GM19463 (cell line): ENCODE data around the gene YTHDF1.

Experiments used
- ATAC-seq: cut with Tn5 transposase; IDR thresholded peaks from one replicate; pipeline ENCODE4 v1.9.1; 2021; ENCODE audit warnings: mild to moderate bottlenecking, moderate library complexity; ENCODE audit not compliant: unreplicated experiment

YTHDF1 gene

GRCh38 chr20:63174309-63175037 is 41.5 kb downstream of the YTHDF1 start:
- no peak for ATAC-seq

DNA sequence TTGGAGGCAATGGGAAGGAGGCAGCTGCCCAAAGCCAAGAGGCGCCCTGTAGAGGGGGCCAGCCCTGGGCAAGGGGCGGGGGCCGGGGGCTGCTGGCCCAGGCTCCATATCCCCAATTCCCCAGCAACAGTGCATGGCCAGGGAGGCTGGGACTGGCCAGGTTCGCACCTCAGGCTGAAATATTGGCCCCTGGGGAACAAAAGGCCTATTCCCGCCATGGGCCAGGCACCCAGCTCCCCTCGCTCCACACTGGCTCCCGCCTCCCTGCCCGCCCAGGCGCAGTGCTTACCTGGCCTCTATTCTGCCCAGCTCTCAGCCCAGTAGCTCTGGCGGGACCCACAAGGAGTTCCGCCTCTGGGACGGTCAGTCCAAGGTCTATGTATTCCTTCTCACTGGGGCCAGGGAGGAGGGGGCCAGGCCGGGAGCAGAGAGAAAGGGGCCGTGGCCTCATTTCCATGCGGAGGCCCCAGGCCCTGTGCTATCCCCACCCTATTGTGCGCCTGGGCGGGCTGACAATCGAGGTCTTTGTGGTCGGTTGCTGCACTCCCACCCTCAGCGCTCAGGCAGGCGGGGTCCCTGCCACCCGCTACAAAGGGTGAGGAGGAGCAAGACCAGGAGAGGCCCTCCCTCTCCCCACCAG is 42.3 kb downstream of the YTHDF1 start:
- ATAC-seq, result no peak

- no peak for ATAC-seq
Observed at GRCh38 chr20:63172726-63173125, 43.2 kb downstream of the YTHDF1 start.

DNA sequence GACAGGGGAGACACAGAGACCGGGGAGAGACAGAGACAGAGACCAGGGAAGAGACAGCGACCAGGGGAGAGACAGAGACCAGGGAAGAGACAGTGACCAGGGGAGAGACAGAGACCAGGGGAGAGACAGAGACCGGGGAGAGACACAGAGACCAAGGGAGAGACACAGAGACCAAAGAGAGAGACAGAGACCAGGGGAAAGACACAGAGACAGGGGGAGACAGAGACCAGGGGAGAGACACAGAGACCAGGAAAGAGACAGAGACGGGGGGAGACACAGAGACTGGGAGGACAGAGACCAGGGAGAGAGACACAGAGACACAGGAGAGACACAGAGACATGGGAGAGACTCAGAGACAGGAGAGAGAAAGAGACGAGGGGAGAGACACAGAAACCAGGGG is 43.9 kb downstream of the YTHDF1 start:
- no peak for ATAC-seq

- no peak for ATAC-seq
Observed at GRCh38 chr20:63169681-63170080, 46.2 kb downstream of the YTHDF1 start.

- no peak for ATAC-seq
Observed at GRCh38 chr20:63168861-63169260, 47.1 kb downstream of the YTHDF1 start.

- ATAC-seq, result no peak
Observed at GRCh38 chr20:63167918-63168520, 47.9 kb downstream of the YTHDF1 start.

GRCh38 chr20:63167026-63167917 is 48.7 kb downstream of the YTHDF1 start:
- no peak for ATAC-seq

GRCh38 chr20:63166193-63167020 is 49.5 kb downstream of the YTHDF1 start:
- no peak for ATAC-seq

DNA sequence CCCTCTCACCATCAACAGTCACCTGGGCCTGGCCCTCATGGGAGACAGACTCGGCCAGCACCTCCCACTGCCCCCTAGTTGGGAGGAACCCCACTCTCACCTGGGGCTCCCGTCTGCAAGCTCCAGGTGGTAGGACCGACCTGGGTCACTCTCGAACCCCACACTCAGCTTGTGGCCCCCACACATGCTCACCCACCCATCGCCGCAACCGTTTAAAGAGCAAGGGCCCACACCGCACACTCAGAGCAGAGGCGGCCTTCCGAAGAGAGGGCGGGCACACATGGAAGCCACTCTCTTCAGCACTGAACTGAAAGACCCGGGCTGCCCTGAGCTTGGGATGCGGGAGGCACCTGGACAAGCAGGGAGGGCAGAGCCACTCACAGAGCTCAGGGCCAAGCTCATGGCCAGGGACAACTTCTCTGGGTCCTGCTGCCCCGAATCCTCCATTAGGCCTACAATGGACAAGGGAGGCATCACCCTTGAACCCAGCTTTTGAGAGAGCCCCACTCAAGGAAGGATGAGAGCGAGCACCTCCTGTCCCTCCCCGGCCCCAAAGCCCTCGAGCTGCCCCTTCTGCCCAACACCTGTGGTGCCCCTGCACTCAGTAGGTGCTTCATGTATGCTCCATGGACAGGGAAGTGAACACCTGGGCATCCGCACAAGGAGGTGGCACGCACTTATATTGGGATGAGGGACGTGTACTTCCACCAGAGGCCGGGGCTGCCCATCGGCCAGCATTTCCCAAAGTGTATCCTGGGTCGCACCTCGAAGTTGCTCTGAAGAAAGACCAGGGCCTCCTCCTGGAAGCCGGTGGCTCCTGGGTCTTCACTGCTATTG is 50.4 kb downstream of the YTHDF1 start:
- ATAC-seq, result no peak

DNA sequence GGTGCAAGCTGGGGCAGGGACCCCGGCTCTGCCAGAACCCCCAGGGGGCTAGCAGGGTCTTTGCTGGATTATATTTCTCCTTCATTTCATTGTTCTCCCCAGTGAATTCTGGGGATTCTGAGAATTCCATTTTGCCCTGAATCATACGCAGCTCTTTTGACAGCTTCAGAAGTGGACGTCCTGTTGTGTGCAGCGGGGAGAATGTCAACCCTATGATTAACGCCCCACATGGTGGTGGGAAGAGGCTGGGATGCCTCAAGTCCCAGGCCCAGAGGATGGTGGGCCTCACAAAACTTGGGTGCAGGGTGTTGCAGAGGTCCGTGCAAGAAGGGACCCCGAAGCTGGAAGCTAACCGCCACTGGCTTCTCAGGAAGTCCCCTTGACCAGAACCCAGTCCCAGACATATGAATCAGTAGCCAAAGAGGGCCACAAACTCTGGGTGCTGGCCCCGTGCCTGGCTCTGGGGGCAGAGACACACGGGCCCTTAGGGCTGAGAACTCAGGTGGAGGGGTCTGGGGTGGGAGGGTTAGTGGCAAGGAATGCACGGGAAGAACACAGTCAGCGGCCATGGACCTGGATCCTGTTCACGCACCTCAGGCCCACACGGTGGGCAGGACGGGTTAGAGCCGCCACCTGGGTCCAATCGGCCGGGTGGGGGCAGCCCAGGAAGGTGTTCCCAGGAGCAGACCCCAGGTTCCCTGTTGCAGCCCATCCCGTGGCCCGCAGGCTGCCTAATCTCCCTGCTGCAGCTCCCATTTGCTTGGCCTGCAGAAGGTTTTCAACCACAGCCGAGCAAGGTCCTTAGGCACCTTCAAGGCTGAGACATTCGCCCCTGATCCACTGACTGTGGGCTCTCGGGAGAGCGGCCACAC is 51.2 kb downstream of the YTHDF1 start:
- no peak for ATAC-seq

DNA sequence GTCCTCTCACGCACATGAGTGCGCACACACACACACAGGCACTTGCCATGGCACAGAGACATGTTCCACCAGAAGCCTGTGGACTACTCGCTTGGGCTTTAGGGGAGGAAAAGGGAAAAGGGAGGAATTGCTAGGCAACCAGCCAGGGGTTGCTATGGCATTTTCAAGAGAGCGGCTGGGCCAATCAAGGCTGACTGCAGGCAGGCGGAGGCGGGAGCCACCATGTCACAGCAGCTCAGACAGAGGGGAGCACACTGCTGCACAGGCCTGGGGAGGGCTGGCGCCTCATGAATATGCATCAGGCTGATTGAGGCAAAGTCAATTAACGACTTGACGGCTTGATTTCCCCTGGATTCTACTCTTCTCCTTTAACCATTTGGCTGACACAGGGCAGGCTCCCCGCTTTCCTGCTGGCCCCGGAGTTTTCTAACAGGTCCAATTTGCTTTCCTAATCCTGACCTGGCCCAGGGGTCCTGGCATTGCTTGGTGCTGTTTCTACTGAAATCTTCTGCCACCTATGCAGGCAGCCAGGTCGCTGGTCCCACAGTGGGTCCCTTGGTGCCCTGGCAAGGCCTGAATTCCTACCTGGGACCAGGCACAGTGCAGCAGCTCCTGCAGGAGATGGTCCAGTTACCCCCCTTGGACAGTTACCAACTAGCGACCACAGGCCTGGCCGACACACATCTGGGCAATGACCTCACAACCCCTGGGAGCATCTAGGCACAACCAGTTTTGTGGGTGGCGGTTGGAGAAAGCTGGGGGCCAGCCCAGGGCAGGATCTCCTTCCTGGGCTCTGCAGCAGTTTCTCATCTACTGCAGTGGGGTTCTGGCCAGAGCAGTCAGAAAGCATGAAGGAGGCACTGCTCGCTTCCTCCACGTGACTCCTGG is 52.1 kb downstream of the YTHDF1 start:
- ATAC-seq, result no peak

DNA sequence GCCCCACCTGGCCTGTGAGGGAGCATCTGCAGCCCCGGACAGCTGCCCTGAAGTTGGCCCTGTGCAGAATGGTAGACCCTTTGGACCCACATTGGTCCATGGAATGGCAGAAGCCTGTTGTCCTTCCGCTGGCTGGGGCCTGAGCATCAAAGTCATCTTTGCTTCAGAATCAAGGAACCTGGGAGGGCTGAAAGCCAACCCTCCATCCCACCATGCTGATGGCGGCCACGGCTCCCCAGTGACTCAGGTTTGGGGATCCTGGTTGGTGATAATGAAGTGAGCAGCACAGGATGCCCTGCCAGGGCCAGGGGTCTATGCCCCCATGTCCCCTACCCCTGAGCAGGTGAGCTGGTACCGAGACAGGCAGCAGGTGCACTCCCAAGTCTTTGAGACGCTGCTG is 52.8 kb downstream of the YTHDF1 start:
- ATAC-seq, result no peak

DNA sequence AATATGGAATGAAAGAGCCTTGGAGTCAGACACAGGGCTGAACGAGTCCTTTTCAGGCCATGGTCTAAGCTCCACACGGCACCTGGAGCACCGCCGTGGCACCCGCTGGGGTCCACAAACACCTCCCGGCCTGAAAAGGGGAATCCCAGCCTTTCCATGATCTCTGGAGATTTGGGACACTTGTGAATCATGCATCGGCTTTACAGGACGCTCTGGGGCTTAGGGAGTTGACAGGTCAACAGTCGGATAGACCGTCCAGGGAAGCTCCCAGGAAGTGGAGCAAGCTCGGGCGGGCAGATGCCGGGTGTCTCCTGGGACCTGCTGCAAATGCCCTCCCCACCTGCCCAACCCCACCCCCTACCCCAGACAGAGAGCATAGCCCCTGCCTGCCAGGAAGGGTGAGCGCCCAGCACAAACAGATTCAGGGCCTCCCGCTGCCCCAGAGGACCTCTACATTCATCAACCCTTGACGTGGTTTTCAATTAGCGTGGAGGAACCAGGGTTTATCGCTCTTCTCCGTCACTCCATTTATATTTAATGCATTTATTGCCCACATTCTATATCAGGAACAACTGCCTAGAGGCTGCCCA is 53.6 kb downstream of the YTHDF1 start:
- ATAC-seq, result no peak

GRCh38 chr20:63161176-63161651 is 54.7 kb downstream of the YTHDF1 start:
- ATAC-seq, result no peak

DNA sequence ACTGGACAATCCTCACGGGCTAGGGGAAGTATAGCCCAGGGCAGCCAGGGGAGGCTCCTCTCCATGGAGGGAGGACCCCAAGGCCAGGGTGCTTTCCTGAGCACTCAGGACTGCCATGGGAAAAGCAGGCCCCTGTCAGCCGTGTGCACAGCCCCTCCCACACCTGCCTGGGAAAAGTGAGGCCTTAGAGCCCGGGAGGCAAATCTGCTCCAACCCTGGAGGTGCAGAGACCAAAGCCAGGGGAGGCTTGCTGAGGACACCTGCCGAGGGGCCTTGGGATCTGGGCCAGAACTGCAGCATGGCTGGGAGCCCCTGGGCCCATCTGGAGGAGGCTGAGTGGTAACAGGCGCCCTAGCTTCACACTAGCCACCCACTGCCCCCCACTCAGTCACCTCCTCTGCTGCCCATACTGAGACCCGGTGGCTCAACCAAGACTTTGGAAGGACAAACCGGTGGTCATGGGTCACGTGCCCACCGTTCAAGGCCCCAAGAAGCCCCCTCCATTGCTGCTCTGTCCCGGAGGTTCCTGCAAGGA is 55.2 kb downstream of the YTHDF1 start:
- no peak for ATAC-seq
